ENCODE results near the gene C5orf47. TPM values are rescaled to one million over a fixed set of nuclear protein-coding genes. Genes with fewer than 3 reads are reported as not detected.

The C5orf47 gene
- total and polyA plus RNA-seq, 2 of the 4 experiments (the other 2 are of a cell fraction) = not detected

DNA sequence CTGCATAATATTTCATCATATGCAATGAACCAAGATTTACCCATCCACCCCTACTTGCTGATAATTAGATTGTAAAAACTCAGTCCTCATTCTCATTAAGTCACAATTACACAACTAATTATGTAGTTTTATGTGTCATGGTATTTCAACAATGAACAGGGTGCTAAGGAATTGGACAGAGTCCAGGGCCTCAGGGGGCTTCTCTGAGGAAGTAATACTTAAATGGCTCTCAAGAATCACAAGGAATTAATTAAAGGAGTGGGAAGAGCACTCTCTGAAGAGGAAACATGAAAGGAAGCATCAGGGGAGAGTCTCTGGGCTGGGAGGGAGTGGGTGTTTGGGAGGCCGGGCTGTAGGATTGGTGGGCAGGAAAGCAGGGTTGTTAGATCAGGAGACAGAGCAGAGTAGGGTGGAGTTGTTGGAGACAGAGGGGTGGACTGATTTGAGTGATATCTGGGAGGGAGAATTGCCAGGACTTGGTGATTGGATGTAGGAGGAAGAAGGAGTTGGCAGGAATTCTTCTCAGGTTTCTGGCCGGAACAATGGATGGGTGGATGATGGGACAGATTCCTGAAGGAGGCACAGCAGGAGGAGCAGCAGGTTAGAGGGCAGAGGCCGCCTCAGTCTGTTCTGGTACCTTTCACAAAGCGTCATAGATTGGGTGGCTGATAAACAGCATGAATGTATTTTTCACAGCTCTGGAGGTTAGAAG lies 33.6 kb downstream of the C5orf47 start:
- Histone ChIP-seq H2BK15ac (ENCODE audit: low read depth, low read length) (no peak overlapping the region), H4K8ac (ENCODE audit: low read depth in 2 of 2, low read length in 2 of 2) (no peak overlapping the region), H3K9me3 (ENCODE audit: control insufficient read depth, insufficient read depth, low read length) (no peaks in the 10 kb centered on the region), H3K14ac (replicated peaks; ENCODE audit: low read depth, low read length) (no peak overlapping the region), H2AFZ (replicated peaks; ENCODE audit: low read length, poor library complexity) (no peak overlapping the region), H4K5ac (ENCODE audit: low read depth, low read length) (no peak overlapping the region), H3K23ac (ENCODE audit: low read depth, low read length) (no peak overlapping the region), H3K4me2 (ENCODE audit: low read depth, low read length) (no peak overlapping the region), H3K9me1 (ENCODE audit: insufficient read depth, low read length) (no peaks in the 10 kb centered on the region), H3K36me3 (ENCODE audit: control insufficient read depth, insufficient read depth, low read length) (no peaks in the 10 kb centered on the region), H3K4me3 (ENCODE audit: insufficient read depth, low read depth, low read length) (no peak overlapping the region), H2AK5ac (ENCODE audit: low read depth, low read length) (no peak overlapping the region), H3K79me1 (ENCODE audit: low read depth in 1 of 2, low read length in 2 of 2) (no peaks in the 10 kb centered on the region), H3K4ac (ENCODE audit: low read depth, low read length) (no peak overlapping the region), H4K20me1 (ENCODE audit: insufficient read depth, low read length) (no peaks in the 10 kb centered on the region), H3K27ac (ENCODE audit: insufficient read depth, low read length) (no peak overlapping the region), H2AK9ac (replicated peaks; ENCODE audit: low read depth, low read length, poor library complexity) (no peak overlapping the region), H4K91ac (ENCODE audit: insufficient read depth, low read depth, low read length) (no peak overlapping the region), H3K4me1 (ENCODE audit: control insufficient read depth, insufficient read depth, low read length) (no peaks in the 10 kb centered on the region), H2BK120ac (ENCODE audit: low read depth, low read length) (no peak overlapping the region), H3K18ac (ENCODE audit: low read depth, low read length) (no peak overlapping the region), H3K27me3 (ENCODE audit: control insufficient read depth, insufficient read depth, low read length) (0 out of 2 replicates have a peak, but pooled peaks cover 3% of the 10 kb centered on the region), H3K9ac (ENCODE audit: low read depth, low read length) (no peak overlapping the region), H3K56ac (ENCODE audit: extremely low read depth, insufficient read depth, low read length) (no peak overlapping the region), H2BK5ac (ENCODE audit: low read depth, low read length, poor library complexity, severe bottlenecking) (no peak overlapping the region), H2BK20ac (ENCODE audit: low read depth, low read length) (no peak overlapping the region)
- dilution Hi-C loops (cut with HindIII; ENCODE audit: low sequenced_read_pairs, unreplicated experiment) = no loop called here
- 46% methylated on average over 3 of the region's 4 CpGs; no CpG with 5 or more reads in 1 of the 2 experiments for WGBS, 2 experiments (ENCODE audit: extremely low coverage in 2 of 2, insufficient read length in 1 of 2)
- intact Hi-C loops (cut with micrococcal nuclease) = no loop called here
- ATAC-seq (ENCODE audit: low read depth) (no peak), DNase-seq (no peak)
- POLR2A ChIA-PET (ENCODE audit: unreplicated experiment) = no interaction called here
- BruUV-seq (replicated peaks) = no TSS peak
- CTCF ChIA-PET = no interaction called here
- TF ChIP-seq, protein P1, sequence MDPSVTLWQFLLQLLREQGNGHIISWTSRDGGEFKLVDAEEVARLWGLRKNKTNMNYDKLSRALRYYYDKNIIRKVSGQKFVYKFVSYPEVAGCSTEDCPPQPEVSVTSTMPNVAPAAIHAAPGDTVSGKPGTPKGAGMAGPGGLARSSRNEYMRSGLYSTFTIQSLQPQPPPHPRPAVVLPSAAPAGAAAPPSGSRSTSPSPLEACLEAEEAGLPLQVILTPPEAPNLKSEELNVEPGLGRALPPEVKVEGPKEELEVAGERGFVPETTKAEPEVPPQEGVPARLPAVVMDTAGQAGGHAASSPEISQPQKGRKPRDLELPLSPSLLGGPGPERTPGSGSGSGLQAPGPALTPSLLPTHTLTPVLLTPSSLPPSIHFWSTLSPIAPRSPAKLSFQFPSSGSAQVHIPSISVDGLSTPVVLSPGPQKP (IDR thresholded peaks at IDR 0.05; ENCODE audit: borderline replicate concordance, low read depth, low read length) = no peak
- TF ChIP-seq SMC3 (IDR thresholded peaks at IDR 0.05; ENCODE audit: low read depth, low read length) = no peak
- TF ChIP-seq RFX5 (IDR thresholded peaks at IDR 0.05; ENCODE audit: low read depth, low read length) = no peak
- in situ Hi-C loops (cut with MboI; ENCODE audit: low sequenced_read_pairs) = no loop called here

Data from IMR-90 (cell line).